MCF 10A (cell line): ENCODE measurements around the gene DHRS7B. TPM values are rescaled to one million over a fixed set of nuclear protein-coding genes. Genes with fewer than 3 reads are reported as not detected.
A peak's percentile ranks its signal among the peaks of the same experiment; 100 is the strongest.
"Not testable (repeated sequence)": the region's sequence is repeated elsewhere in the genome, so short reads cannot be mapped to it uniquely, and the experiment has no call there.

ENCODE experiments used
- BruUV-seq: library from RNA; stranded (reverse); fragments of 400-500 nt; replicated peaks from 2 replicates; lab custom pipeline; 2021; lab: Mats Ljungman, UMichigan
- CTCF ChIA-PET: fragments of 300-600 bp; sonication (Branson Sonifier 250); formaldehyde crosslinking; extraction: SDS; loops from one replicate; lab custom pipeline; 2021; ENCODE audit warnings: antibody characterized with exemption, inconsistent platforms; lab: Yijun Ruan, JAX
- POLR2A ChIA-PET: fragments of 300-600, 350-650 bp; sonication (Branson Sonifier 250); formaldehyde crosslinking; extraction: SDS; loops from one replicate; lab custom pipeline; 2020; ENCODE audit warnings: antibody characterized with exemption, inconsistent platforms; lab: Yijun Ruan, JAX
- DNase-seq: peaks from one replicate; pipeline ENCODE4 v3.0.0-alpha.2; 2018; ENCODE audit not compliant: unreplicated experiment
- H3K27ac Mint-ChIP-seq: one replicate; pipeline ENCODE4 v1.8.0; 2022; ENCODE audit warnings: mild to moderate bottlenecking, low read depth, mixed read lengths; ENCODE audit not compliant: unreplicated experiment
- H3K27me3 Mint-ChIP-seq: one replicate; pipeline ENCODE4 v1.8.0; 2022; ENCODE audit warnings: mixed read lengths; ENCODE audit not compliant: insufficient read depth, unreplicated experiment
- H3K36me3 Mint-ChIP-seq: one replicate; pipeline ENCODE4 v1.8.0; 2022; ENCODE audit warnings: mild to moderate bottlenecking, moderate library complexity, mixed read lengths; ENCODE audit not compliant: insufficient read depth, unreplicated experiment
- H3K4me1 Mint-ChIP-seq: one replicate; pipeline ENCODE4 v1.8.0; 2022; ENCODE audit warnings: mixed read lengths; ENCODE audit not compliant: insufficient read depth, unreplicated experiment
- H3K4me3 Mint-ChIP-seq: one replicate; pipeline ENCODE4 v1.8.0; 2022; ENCODE audit warnings: mild to moderate bottlenecking, moderate library complexity, mixed read lengths; ENCODE audit not compliant: unreplicated experiment
- H3K9me3 Mint-ChIP-seq: one replicate; pipeline ENCODE4 v1.8.0; 2022; ENCODE audit warnings: mixed read lengths; ENCODE audit not compliant: unreplicated experiment
- intact Hi-C: fragments of 100-400 bp; cut with micrococcal nuclease; formaldehyde crosslinking; loops from 2 replicates; pipeline ENCODE4 v1.14.1; 2022
- total RNA-seq: library from RNA; stranded (reverse); gene quantifications from 2 replicates; pipeline ENCODE4 v1.2.3, GENCODE V29; 2022
- TF ChIP-seq, protein P1 (sequence below): fragments of 200-600 bp; IDR thresholded peaks from one replicate; pipeline ENCODE4 v1.8.0; 2022; ENCODE audit warnings: antibody characterized with exemption, mild to moderate bottlenecking; ENCODE audit not compliant: unreplicated experiment

DHRS7B gene
- total RNA-seq, 1 experiment from 2014 or later: 18.0 TPM

DNA sequence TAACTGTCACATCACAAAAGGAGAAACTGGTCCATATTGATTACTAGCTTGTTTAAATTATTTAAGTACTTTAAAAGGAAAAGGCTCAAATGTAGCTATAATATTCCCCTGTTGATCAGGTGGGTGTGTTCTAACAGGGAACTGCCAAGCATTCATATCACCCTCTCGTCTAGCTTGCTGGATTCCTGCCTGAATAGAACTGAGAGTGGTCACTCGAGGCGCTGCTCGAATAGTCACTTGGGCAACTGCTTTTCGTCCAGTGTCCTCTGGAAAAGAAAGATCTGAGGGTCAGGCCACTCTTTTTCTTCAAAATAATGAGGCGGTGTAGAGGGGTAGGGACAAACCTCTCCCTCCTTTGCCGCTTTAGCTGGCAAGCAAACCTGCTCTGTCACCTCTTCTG, 47.6 kb upstream of the DHRS7B start:
- POLR2A ChIA-PET: interaction anchor here (0.5 kb wide), 1 partner anchor 110 kb away, joined by 3 read pairs; no protein-coding TSS in a partner anchor
- no TSS peak for BruUV-seq
- peaks cover 4% of the 10 kb centered on the region for H3K36me3 Mint-ChIP-seq
- no peak overlapping the region for H3K4me3 Mint-ChIP-seq
- no peaks in the 10 kb centered on the region for H3K9me3 Mint-ChIP-seq
- no peak for DNase-seq
- peaks cover 6% of the 10 kb centered on the region for H3K4me1 Mint-ChIP-seq
- intact Hi-C loops: no loop called here
- TF ChIP-seq, protein P1, sequence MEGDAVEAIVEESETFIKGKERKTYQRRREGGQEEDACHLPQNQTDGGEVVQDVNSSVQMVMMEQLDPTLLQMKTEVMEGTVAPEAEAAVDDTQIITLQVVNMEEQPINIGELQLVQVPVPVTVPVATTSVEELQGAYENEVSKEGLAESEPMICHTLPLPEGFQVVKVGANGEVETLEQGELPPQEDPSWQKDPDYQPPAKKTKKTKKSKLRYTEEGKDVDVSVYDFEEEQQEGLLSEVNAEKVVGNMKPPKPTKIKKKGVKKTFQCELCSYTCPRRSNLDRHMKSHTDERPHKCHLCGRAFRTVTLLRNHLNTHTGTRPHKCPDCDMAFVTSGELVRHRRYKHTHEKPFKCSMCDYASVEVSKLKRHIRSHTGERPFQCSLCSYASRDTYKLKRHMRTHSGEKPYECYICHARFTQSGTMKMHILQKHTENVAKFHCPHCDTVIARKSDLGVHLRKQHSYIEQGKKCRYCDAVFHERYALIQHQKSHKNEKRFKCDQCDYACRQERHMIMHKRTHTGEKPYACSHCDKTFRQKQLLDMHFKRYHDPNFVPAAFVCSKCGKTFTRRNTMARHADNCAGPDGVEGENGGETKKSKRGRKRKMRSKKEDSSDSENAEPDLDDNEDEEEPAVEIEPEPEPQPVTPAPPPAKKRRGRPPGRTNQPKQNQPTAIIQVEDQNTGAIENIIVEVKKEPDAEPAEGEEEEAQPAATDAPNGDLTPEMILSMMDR: no peak
- no peak overlapping the region for H3K27ac Mint-ChIP-seq
- CTCF ChIA-PET: interaction anchor here (0.9 kb wide), 1 partner anchor 35 kb away, joined by 3 read pairs; no protein-coding TSS in a partner anchor
- peaks cover 22% of the 10 kb centered on the region for H3K27me3 Mint-ChIP-seq

DNA sequence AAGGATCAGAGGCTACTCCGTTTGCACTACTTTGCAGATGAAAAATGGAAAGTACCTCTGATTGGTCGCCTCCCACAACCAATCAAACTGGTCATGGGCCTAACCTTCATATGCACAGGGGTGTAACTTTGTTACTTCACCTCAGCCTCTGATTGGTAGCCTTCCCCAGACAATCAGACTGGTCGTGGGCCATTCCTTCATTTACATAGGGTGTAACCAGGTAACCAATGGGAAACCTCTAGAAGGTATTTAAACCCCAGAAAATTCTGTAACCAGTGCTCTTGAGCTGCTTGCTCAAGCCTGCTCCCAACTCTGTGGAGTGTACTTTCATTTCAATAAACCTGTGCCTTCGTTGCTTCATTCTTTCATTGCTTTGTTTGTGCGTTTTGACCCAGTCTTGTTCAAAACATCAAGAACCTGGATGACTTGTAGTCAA, 44.7 kb upstream of the DHRS7B start:
- ChIA-PET CTCF (no interaction called here), POLR2A (no interaction called here)
- BruUV-seq: no TSS peak
- H3K4me1 Mint-ChIP-seq: no peaks in the 10 kb centered on the region
- H3K27ac Mint-ChIP-seq: no peak overlapping the region
- no peaks in the 10 kb centered on the region for H3K36me3 Mint-ChIP-seq
- intact Hi-C loops: no loop called here
- peaks cover 22% of the 10 kb centered on the region for H3K27me3 Mint-ChIP-seq
- TF ChIP-seq, protein P1: no peak
- H3K9me3 Mint-ChIP-seq: no peaks in the 10 kb centered on the region
- H3K4me3 Mint-ChIP-seq: no peak overlapping the region
- DNase-seq: peak; percentile 34

DNA sequence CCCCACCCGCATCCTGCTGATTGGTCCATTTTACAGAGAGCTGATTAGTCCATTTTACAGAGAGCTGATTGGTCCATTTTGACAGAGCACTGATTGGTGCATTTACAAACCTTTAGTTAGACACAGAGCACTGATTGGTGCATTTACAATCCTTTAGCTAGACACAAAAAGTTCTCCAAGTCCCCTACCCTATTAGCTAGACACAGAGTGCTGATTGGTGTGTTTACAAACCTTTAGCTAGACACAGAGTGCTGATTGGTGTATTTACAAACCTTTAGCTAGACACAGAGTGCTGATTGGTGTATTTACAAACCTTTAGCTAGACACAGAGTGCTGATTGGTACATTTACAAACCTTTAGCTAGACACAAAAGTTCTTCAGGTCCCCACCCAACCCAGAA, 41.5 kb upstream of the DHRS7B start:
- H3K4me1 Mint-ChIP-seq, H3K4me3 Mint-ChIP-seq, POLR2A ChIA-PET, H3K9me3 Mint-ChIP-seq, DNase-seq, H3K36me3 Mint-ChIP-seq, H3K27me3 Mint-ChIP-seq, BruUV-seq, intact Hi-C loops, H3K27ac Mint-ChIP-seq: not testable (repeated sequence)
- CTCF ChIA-PET: interaction anchor here (0.9 kb wide), 1 partner anchor 42 kb away, joined by 3 read pairs; no protein-coding TSS in a partner anchor

DNA sequence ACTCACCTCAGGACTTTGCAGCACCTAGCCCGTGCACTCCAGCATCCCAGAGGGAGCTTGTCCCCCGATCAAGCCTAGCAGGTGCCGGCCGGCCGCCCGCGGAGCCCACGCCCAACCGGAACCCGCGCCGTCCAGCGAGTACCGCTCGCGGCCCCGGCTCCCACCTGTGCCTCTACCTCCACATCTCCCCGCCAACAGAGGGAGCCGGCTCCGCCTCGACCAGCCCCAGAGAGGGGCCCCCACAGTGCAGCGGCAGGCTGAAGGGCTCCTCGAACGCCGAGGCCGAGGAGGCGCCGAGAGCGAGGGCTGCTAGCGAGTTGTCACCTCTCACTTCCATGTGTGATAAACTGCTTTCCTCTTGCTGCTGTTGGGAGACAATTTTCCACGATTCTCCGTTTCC, 41.1 kb upstream of the DHRS7B start:
- CTCF ChIA-PET: interaction anchor here (0.9 kb wide), 1 partner anchor 42 kb away, joined by 3 read pairs; no protein-coding TSS in a partner anchor
- POLR2A ChIA-PET: no interaction called here
- TF ChIP-seq, protein P1: no peak
- no peaks in the 10 kb centered on the region for H3K36me3 Mint-ChIP-seq
- no peaks in the 10 kb centered on the region for H3K4me1 Mint-ChIP-seq
- H3K9me3 Mint-ChIP-seq: no peaks in the 10 kb centered on the region
- BruUV-seq: no TSS peak
- H3K4me3 Mint-ChIP-seq: no peak overlapping the region
- intact Hi-C loops: no loop called here
- no peaks in the 10 kb centered on the region for H3K27me3 Mint-ChIP-seq
- no peak overlapping the region for H3K27ac Mint-ChIP-seq
- no peak for DNase-seq
